Testis (tissue), 3 donors: Measurements from ENCODE around the gene PPHLN1. TPM values are rescaled to one million over a fixed set of nuclear protein-coding genes. Genes with fewer than 3 reads are reported as not detected.

ENCODE experiments used
- DNase-seq: peaks from one replicate; pipeline ENCODE4 v3.0.0-alpha.2; 2019
- H3K27ac ChIP-seq, 2 donors: fragments of 200-600 bp; sonication (generic); one replicate each; pipeline ENCODE4 v1.5.1; 2019
- H3K27me3 ChIP-seq: fragments of 200-600 bp; sonication (generic); one replicate; pipeline ENCODE4 v1.5.1; 2019
- H3K36me3 ChIP-seq: fragments of 200-600 bp; sonication (generic); one replicate; pipeline ENCODE4 v1.5.1; 2017; ENCODE audit warnings: low read depth; ENCODE audit errors: missing control alignments
- H3K4me1 ChIP-seq: fragments of 200-600 bp; sonication (generic); one replicate; pipeline ENCODE4 v1.5.1; 2019
- H3K4me3 ChIP-seq, 2 donors: fragments of 200-600 bp; sonication (generic); one replicate each; pipeline ENCODE4 v1.5.1; 2017 to 2019
- H3K9me3 ChIP-seq: fragments of 200-600 bp; sonication (generic); one replicate; pipeline ENCODE4 v1.5.1; 2017
- POLR2A ChIP-seq: fragments of 450-650 bp; IDR thresholded peaks from one replicate; pipeline ENCODE4 v1.6.1; 2017; ENCODE audit warnings: antibody characterized with exemption, mild to moderate bottlenecking, moderate library complexity
- WGBS, 2 donors: methylation state at CpG; one replicate each; pipeline ENCODE4 v1.1.5; 2018; 5-methylcytosine and 5-hydroxymethylcytosine counted together
- intact Hi-C: fragments of 100-400 bp; cut with DNase I; formaldehyde crosslinking; loops from one replicate; pipeline ENCODE4 v1.15.1; 2023; ENCODE audit warnings: low total_unique reads
- polyA plus RNA-seq: library from polyadenylated mRNA; stranded (reverse); fragments of 350-450 nt; fragmentation: Illumina TruSeq; extraction: RNeasy Lipid Tissue Mini Kit (QIAGEN cat#74804); gene quantifications from one replicate; pipeline ENCODE4 v1.2.3, GENCODE V29; 2014; ENCODE audit warnings: low read depth, low replicate concordance; ENCODE audit not compliant: insufficient read depth
- total RNA-seq, 2 donors: library from RNA; depleted of rRNA; stranded (reverse); fragments of >200 nt; gene quantifications; one replicate each; pipeline ENCODE4 v1.2.3, GENCODE V29; 2016
- TF ChIP-seq, protein P1 (sequence below), 3 experiments: fragments of 450-650 bp in 2 of 3; fragments of 200-600 bp in 1 of 3; sonication (generic) in 1 of 3; IDR thresholded peaks; one replicate each; pipeline ENCODE4 v1.5.1; 2016 to 2019; ENCODE audit warnings: antibody characterized with exemption in 3 of 3, mild to moderate bottlenecking in 2 of 3, moderate library complexity in 1 of 3

PPHLN1 gene
- total and polyA plus RNA-seq, 3 donors from 2014 or later: 83.1 to 101 (median 91.7) TPM

DNA sequence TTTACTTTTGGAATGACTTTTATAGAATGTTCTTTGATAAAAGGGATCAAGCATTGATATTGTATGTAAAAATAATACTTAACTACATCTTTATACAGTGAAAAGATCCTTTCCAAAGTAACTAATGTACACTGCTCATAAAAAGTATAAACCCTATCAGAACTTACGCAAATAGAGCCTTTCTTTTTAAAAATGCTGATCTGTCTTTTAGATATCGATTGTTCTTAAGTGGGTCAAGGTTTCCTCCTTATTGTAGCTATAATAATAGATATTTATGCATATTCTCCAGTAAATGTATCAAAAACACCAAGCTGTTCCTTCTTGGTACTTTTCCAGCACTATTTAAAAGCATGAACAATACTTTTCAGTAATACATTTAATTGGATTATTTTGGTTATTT is 68.5 kb downstream of the PPHLN1 start:
- 38 to 64% methylated on average over 2 of the region's 2 CpGs for WGBS, 2 donors
- intact Hi-C loops: no loop called here
- H3K36me3 ChIP-seq: no peaks in the 10 kb centered on the region
- H3K4me1 ChIP-seq: peaks cover 9% of the 10 kb centered on the region
- H3K9me3 ChIP-seq: no peaks in the 10 kb centered on the region
- no peak for DNase-seq
- no peak overlapping the region for H3K4me3 ChIP-seq
- no peak overlapping the region for H3K27ac ChIP-seq
- H3K27me3 ChIP-seq: no peaks in the 10 kb centered on the region
- TF ChIP-seq, protein P1, sequence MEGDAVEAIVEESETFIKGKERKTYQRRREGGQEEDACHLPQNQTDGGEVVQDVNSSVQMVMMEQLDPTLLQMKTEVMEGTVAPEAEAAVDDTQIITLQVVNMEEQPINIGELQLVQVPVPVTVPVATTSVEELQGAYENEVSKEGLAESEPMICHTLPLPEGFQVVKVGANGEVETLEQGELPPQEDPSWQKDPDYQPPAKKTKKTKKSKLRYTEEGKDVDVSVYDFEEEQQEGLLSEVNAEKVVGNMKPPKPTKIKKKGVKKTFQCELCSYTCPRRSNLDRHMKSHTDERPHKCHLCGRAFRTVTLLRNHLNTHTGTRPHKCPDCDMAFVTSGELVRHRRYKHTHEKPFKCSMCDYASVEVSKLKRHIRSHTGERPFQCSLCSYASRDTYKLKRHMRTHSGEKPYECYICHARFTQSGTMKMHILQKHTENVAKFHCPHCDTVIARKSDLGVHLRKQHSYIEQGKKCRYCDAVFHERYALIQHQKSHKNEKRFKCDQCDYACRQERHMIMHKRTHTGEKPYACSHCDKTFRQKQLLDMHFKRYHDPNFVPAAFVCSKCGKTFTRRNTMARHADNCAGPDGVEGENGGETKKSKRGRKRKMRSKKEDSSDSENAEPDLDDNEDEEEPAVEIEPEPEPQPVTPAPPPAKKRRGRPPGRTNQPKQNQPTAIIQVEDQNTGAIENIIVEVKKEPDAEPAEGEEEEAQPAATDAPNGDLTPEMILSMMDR (IDR thresholded peaks at IDR 0.05): no peak
- TF ChIP-seq POLR2A: no peak

DNA sequence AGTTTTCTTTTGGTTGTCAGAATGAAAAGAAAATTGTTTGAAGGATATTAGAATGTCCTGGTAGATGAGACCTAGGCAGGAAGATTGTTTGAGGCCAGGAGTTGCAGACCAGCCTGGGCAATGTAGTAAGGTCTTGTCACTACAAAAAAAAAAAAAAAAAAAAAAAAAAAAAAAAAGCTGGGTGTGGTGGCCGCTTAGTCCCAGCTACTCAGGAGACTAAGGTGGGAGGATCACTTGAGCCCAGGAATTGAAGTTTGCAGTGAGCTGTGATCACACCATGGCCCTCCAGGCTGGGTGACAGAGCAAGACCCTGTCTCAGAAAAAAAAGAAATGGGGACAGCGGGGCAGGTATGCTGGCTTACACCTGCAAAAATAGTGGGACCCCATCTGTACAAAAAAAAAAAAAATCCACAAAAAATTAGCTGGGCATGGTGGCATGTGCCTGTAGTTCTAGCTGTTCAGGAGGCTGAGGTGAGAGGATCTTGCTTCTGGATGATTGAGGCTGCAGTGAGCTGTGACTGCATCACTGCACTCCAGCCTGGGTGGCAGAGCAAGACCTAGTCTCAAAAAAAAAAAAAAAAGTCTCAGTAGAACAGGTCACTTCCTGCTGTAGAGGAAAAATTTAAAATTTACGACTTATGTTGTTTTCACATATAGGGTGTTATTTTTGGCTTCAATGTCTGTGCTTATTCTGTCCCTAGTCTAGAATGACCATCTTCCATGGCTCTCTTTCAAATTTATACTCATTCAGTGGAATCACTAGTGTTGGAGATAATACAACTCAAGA is 70.7 kb downstream of the PPHLN1 start:
- TF ChIP-seq POLR2A: no peak
- TF ChIP-seq, protein P1 (IDR thresholded peaks at IDR 0.05): no peak
- intact Hi-C loops: no loop called here
- Histone ChIP-seq H3K36me3 (no peaks in the 10 kb centered on the region), H3K27me3 (no peaks in the 10 kb centered on the region), H3K27ac (no peak overlapping the region), H3K9me3 (no peaks in the 10 kb centered on the region), H3K4me3 (no peak overlapping the region), H3K4me1 (peaks cover 9% of the 10 kb centered on the region)
- 91 to 96% methylated on average over 3 of the region's 3 CpGs for WGBS, 2 donors
- no peak for DNase-seq

DNA sequence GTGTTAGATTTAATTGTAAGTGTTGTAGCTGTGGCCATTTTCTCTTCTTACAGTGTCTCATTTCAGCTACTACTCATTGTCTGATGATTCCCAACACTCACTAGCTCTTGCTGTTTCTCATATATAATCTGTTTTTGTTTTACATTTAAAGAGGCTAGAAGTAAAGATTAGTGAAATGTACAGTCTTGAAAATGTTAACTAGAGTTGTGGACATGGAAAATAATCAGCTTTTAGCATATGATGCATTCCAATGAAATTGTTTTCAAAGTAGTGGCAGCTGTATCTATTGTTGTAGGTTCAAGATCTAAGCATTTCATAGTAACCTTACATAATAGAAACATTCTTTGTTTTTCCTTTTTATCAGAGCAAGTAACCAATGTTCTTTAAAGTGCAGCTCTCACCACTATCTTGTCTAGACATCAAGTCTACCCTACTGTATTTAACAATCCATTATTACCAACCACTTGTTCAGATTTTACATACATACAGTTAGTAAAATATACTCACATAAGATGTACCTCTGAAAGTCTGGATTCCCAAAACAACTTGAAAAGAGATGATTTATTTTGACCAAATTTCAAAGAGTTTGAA is 76.9 kb downstream of the PPHLN1 start:
- Histone ChIP-seq H3K4me1 (no peaks in the 10 kb centered on the region), H3K36me3 (no peaks in the 10 kb centered on the region), H3K27me3 (no peaks in the 10 kb centered on the region), H3K4me3 (no peak overlapping the region), H3K9me3 (no peaks in the 10 kb centered on the region), H3K27ac (no peak overlapping the region)
- no peak for TF ChIP-seq POLR2A
- TF ChIP-seq, protein P1 (IDR thresholded peaks at IDR 0.05): no peak
- no peak for DNase-seq
- intact Hi-C loops: no loop called here

DNA sequence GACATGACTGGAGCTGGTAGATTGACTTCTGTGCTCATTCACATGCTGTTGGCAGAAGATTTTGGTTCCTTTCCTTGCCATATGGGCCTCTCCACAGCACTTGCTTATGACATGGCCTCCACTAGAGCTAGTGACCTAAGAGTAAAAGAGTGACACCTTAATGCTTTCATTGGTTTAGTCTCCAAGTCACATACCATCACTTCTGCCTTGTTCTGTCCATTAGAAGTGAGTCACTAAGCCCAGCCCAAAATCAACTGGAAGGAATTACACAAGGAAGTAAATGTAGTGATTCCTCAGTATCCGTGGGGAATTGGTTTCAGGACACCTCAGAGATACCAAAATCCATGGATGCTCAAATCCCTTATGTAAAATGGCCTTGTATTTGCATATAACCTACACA is 81.3 kb downstream of the PPHLN1 start:
- intact Hi-C loops: no loop called here
- Histone ChIP-seq H3K27me3 (no peaks in the 10 kb centered on the region), H3K4me3 (no peak overlapping the region), H3K27ac (no peak overlapping the region), H3K4me1 (no peaks in the 10 kb centered on the region), H3K9me3 (no peaks in the 10 kb centered on the region), H3K36me3 (no peaks in the 10 kb centered on the region)
- 94 to 100% methylated on average over 1 of the region's 1 CpG for WGBS, 2 donors
- DNase-seq: no peak
- TF ChIP-seq POLR2A: no peak
- TF ChIP-seq, protein P1 (IDR thresholded peaks at IDR 0.05): no peak

DNA sequence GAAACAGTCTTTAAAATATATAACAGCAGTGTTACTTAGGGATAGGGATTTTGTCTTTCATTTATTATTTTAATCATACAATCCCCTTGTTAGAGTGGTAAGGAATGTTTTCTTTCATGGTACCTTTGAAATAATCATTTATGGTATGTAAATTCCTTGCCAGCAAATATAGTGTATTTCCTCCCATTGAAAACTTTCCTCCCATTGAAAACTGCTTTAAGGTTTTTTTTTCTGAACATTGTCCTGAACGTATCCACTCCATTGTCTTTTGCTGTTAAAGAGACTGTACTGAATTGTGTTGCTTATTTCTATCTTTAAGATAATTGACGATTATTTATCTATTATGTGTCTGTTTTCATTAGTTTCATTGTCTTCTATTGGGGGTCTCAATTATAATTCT is 83.5 kb downstream of the PPHLN1 start:
- H3K36me3 ChIP-seq: no peaks in the 10 kb centered on the region
- no peak overlapping the region for H3K27ac ChIP-seq
- H3K27me3 ChIP-seq: no peaks in the 10 kb centered on the region
- H3K4me3 ChIP-seq: no peak overlapping the region
- intact Hi-C loops: no loop called here
- WGBS, 2 donors: 51 to 63% methylated on average over 2 of the region's 2 CpGs
- no peaks in the 10 kb centered on the region for H3K4me1 ChIP-seq
- no peak for DNase-seq
- H3K9me3 ChIP-seq: no peaks in the 10 kb centered on the region
- TF ChIP-seq, protein P1 (IDR thresholded peaks at IDR 0.05): no peak
- no peak for TF ChIP-seq POLR2A
